ENCODE data around the gene ZNF655. TPM values are rescaled to one million over a fixed set of nuclear protein-coding genes. Genes with fewer than 3 reads are reported as not detected.

The ZNF655 gene
- total and polyA plus RNA-seq, 2 of the 8 experiments (the other 6 are each of a cell fraction or from before 2014, with no cell fraction given): 27.1 to 37.8 TPM

- no peak for TF ChIP-seq ATF2 (IDR thresholded peaks at IDR 0.05; ENCODE audit: low read length)
- TF ChIP-seq GTF2F1 (IDR thresholded peaks at IDR 0.05; ENCODE audit: borderline replicate concordance, low read depth, low read length): no peak
- TF ChIP-seq EGR1 (IDR thresholded peaks at IDR 0.05; ENCODE audit: borderline replicate concordance, low read depth, low read length): no peak
- TF ChIP-seq RNF2 (IDR thresholded peaks at IDR 0.05; ENCODE audit: borderline replicate concordance, low read depth, low read length, missing control alignments, poor library complexity, severe bottlenecking): no peak
- no peak for TF ChIP-seq CHD7 (IDR thresholded peaks at IDR 0.05; ENCODE audit: insufficient replicate concordance, low read length)
- TF ChIP-seq SP1 (IDR thresholded peaks at IDR 0.05; ENCODE audit: low read depth, low read length): no peak
Observed at GRCh38 chr7:99622596-99622995, 64.2 kb downstream of the ZNF655 start (continued).

Data from H1 (cell line).